ENCODE results near the gene LSM2.

LSM2 gene

DNA sequence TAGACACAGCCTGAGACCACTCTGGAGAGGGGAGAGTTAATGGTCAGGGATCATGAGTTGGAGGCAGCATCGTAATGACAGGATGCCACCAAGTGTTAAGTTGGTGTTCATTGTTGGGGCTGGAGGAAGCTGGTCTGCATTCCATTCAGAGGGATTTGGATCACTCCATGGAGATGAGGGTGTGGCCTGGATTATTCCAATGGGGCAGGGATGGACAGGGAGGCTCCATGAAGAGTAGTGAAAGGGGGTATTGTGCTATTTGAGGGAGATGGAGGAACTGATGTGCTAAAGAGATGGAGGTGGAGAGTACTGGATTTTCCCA lies 43.2 kb downstream of the LSM2 start:
- DNase-seq (ENCODE audit: low read depth) = no peak
- H3K4me3 ChIP-seq (ENCODE audit: low read depth, low read length) = no peak overlapping the region
- TF ChIP-seq, protein P1, sequence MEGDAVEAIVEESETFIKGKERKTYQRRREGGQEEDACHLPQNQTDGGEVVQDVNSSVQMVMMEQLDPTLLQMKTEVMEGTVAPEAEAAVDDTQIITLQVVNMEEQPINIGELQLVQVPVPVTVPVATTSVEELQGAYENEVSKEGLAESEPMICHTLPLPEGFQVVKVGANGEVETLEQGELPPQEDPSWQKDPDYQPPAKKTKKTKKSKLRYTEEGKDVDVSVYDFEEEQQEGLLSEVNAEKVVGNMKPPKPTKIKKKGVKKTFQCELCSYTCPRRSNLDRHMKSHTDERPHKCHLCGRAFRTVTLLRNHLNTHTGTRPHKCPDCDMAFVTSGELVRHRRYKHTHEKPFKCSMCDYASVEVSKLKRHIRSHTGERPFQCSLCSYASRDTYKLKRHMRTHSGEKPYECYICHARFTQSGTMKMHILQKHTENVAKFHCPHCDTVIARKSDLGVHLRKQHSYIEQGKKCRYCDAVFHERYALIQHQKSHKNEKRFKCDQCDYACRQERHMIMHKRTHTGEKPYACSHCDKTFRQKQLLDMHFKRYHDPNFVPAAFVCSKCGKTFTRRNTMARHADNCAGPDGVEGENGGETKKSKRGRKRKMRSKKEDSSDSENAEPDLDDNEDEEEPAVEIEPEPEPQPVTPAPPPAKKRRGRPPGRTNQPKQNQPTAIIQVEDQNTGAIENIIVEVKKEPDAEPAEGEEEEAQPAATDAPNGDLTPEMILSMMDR (IDR thresholded peaks at IDR 0.05; ENCODE audit: control insufficient read depth, extremely low read depth, insufficient read depth) = no peak

DNA sequence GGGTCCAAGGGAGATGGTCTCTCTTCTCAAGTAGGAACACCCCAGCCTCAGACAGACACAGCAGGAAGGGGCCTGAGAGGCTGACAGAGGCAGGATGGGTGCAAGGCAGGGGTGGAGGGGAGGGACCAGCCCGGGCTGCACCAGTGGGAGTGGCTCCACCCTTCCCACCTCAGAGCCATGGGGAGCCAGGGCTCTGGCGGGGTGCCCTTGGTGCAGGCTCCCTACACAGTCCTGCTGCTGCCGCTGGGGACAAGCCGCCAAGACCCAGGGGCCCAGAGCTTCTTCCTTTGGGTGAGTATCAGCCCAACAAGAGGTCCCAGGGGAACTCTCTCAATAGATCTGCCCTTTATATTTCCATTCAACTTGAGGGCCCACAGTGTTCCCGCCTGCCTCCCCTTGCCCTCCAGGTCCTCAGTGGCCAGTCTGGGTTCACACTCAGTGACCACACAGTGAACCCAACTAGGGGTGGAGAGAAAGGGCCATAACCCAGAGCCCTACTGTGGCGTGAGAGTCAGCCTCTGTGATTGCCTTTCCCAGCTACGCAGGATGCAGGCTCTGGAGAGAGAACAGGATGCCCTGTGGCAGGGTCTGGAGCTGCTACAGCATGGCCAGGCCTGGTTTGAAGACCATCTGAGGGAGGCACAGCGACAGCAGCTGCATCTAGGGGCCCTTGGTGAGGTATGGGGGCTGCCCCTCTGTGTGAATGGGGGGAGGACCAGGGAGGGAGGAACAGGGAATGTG lies 43.7 kb downstream of the LSM2 start:
- TF ChIP-seq, protein P1 (IDR thresholded peaks at IDR 0.05; ENCODE audit: control insufficient read depth, extremely low read depth, insufficient read depth) = no peak
- DNase-seq (ENCODE audit: low read depth) = no peak
- no peak overlapping the region for H3K4me3 ChIP-seq (ENCODE audit: low read depth, low read length)

DNA sequence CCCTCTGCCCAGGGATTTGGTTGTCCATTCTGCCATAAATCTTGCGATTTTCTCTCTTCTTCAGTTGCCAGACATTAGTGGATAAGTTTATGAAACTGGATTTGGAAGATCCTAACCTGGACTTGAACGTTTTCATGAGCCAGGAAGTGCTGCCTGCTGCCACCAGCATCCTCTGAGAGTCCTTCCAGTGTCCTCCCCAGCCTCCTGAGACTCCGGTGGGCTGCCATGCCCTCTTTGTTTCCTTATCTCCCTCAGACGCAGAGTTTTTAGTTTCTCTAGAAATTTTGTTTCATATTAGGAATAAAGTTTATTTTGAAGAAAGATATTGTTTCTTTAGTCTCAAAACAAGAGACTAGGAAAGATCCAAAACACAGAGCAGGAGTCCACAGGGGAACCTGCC lies 44.4 kb downstream of the LSM2 start, which contains the start of gene SAPCD1:
Gene SAPCD1 (plus strand): TSS at position 301 of the 400 bp plus-strand sequence. CDS start 399 bp downstream, outside the sequence.
- no peak for DNase-seq (ENCODE audit: low read depth)
- TF ChIP-seq, protein P1 (IDR thresholded peaks at IDR 0.05; ENCODE audit: control insufficient read depth, extremely low read depth, insufficient read depth) = no peak

DNA sequence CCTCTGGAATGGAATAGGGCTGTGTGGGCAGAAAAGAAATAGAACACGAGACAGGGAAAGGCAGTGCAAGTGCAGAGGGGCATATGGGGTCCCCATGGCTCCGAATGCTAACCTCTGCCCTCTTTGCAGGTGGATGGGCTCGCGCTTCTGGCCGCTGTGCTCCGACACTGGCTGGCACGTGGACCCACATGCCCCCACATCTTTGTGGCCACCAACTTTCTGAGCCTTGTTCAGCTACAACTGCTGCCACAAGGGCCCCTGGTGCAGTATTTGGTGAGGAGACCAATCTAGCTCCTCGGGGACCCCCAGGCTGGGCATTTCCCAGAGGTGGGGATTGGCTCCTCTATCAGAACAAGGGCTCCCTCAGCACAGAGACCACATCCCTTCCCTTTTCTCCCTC lies 45.4 kb downstream of the LSM2 start:
- no peak for DNase-seq (ENCODE audit: low read depth)
- H3K4me3 ChIP-seq (ENCODE audit: low read depth, low read length) = no peak overlapping the region
- TF ChIP-seq, protein P1 (IDR thresholded peaks at IDR 0.05; ENCODE audit: control insufficient read depth, extremely low read depth, insufficient read depth) = no peak

More for the DNA sequence above, 44.4 kb downstream of the LSM2 start, which contains the start of gene SAPCD1:
- H3K4me3 ChIP-seq (ENCODE audit: low read depth, low read length) = no peak within 1 kb of the TSS

DNA sequence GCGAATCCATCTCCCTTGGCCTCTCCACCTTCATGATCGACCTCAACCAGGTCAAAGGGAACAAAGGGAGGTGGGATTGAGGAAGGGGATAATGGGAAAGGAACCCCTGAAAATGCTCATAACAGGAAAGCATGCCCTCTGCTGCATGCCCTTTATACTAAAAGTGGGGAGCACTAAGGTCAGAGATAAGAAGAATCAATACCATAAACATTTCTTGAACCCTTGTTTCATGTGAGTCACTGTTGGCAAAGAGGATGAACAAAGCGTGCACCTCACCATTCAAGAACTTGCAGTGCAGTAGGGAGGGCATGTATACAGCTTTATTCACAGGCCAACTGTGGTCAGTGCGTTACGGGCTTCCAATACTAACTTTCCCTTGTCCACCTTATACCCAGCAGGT lies 46.0 kb downstream of the LSM2 start:
- DNase-seq (ENCODE audit: low read depth) = no peak
- TF ChIP-seq, protein P1 (IDR thresholded peaks at IDR 0.05; ENCODE audit: control insufficient read depth, extremely low read depth, insufficient read depth) = no peak
- no peak overlapping the region for H3K4me3 ChIP-seq (ENCODE audit: low read depth, low read length)

DNA sequence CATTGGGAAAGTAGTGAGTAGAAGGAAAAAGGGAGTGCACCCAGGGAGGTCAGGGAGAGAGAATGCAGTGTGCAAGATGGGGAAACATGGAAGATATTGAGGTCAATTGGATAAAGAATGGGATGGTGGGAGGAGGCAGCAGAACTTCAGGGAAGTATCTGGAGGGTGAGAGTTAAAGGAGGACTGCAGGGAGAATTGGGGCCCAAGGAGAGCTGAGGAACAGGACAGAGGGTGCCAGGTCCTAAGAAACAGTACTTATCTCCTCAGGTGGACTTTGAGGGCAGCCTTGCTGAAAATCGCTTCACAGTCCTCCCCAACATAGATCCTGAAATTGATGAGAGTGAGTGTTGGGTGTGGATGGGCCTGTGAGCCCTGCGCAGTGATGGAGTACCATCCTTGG lies 48.5 kb downstream of the LSM2 start:
- no peak overlapping the region for H3K4me3 ChIP-seq (ENCODE audit: low read depth, low read length)
- no peak for DNase-seq (ENCODE audit: low read depth)
- TF ChIP-seq, protein P1 (IDR thresholded peaks at IDR 0.05; ENCODE audit: control insufficient read depth, extremely low read depth, insufficient read depth) = no peak

Data from LNCaP clone FGC (cell line).